Endodermal cell (in vitro differentiated cells): ENCODE results near the gene MT1HL1. TPM values are rescaled to one million over a fixed set of nuclear protein-coding genes. Genes with fewer than 3 reads are reported as not detected.

Experiments
- DNase-seq: peaks from one replicate; pipeline ENCODE4 v3.0.0-alpha.2; 2017
- H3K27ac ChIP-seq: 2 replicates; pipeline ENCODE4 v1.5.1; 2013; ENCODE audit warnings: mild to moderate bottlenecking, low read depth, low read length, moderate library complexity
- H3K27me3 ChIP-seq: 2 replicates; pipeline ENCODE4 v1.6.1; 2013; ENCODE audit warnings: mild to moderate bottlenecking, low read length, moderate library complexity; ENCODE audit not compliant: insufficient read depth, control insufficient read depth, poor library complexity, severe bottlenecking
- H3K36me3 ChIP-seq: 2 replicates; pipeline ENCODE4 v1.7.0; 2013; ENCODE audit warnings: mild to moderate bottlenecking, low read length, moderate library complexity; ENCODE audit not compliant: control insufficient read depth, insufficient read depth
- H3K4me1 ChIP-seq: one replicate; pipeline ENCODE4 v1.7.0; 2013; ENCODE audit warnings: low read length; ENCODE audit not compliant: control insufficient read depth, insufficient read depth
- H3K4me3 ChIP-seq: 2 replicates; pipeline ENCODE4 v1.5.1; 2013; ENCODE audit warnings: mild to moderate bottlenecking, low read length, moderate library complexity
- H3K9ac ChIP-seq: 2 replicates; pipeline ENCODE4 v1.6.1; 2013; ENCODE audit warnings: mild to moderate bottlenecking, low read length, moderate library complexity; ENCODE audit not compliant: poor library complexity, severe bottlenecking; ENCODE audit errors: extremely low read depth
- H3K9me3 ChIP-seq: 2 replicates; pipeline ENCODE4 v1.6.1; 2013; ENCODE audit warnings: mild to moderate bottlenecking, low read length, moderate library complexity; ENCODE audit not compliant: control insufficient read depth
- H3K27ac Mint-ChIP-seq: 2 replicates; pipeline ENCODE4 v1.8.0; 2020; ENCODE audit warnings: mixed read lengths
- H3K27me3 Mint-ChIP-seq: 2 replicates; pipeline ENCODE4 v1.8.0; 2021; ENCODE audit warnings: mild to moderate bottlenecking, mixed read lengths; ENCODE audit not compliant: insufficient read depth
- H3K36me3 Mint-ChIP-seq: 2 replicates; pipeline ENCODE4 v1.8.0; 2020; ENCODE audit warnings: low read depth, mixed read lengths
- H3K4me1 Mint-ChIP-seq: 2 replicates; pipeline ENCODE4 v1.8.0; 2020; ENCODE audit warnings: mixed read lengths
- H3K4me3 Mint-ChIP-seq: 2 replicates; pipeline ENCODE4 v1.8.0; 2020; ENCODE audit warnings: mild to moderate bottlenecking, moderate library complexity, mixed read lengths
- H3K9me3 Mint-ChIP-seq: 2 replicates; pipeline ENCODE4 v1.8.0; 2020; ENCODE audit warnings: mild to moderate bottlenecking, mixed read lengths
- WGBS, 2 experiments: methylation state at CpG; one replicate each; pipeline versions ENCODE4 v1.1.5 to v1.1.7; 2013; ENCODE audit warnings: missing lambda C conversion rate in 2 of 2, mixed read lengths in 1 of 2; ENCODE audit not compliant: insufficient coverage in 1 of 2, insufficient read length in 1 of 2; 5-methylcytosine and 5-hydroxymethylcytosine counted together
- total RNA-seq, 2 donors: library from RNA; stranded (reverse); fragmentation: NEBNext Ultra II Directional in 1 of 2; extraction: Animal tissue kit (Norgen Biotek cat#: 25700) in 1 of 2; gene quantifications; 2 replicates in 1 of 2; 3 replicates in 1 of 2; pipeline ENCODE4 v1.2.1, GENCODE V29; 2021
- TF ChIP-seq, protein P1 (sequence below): fragments of 200-600 bp; sonication (generic); conservative IDR thresholded peaks from 2 replicates; pipeline ENCODE4 v1.5.0; 2021; ENCODE audit warnings: antibody characterized with exemption, mild to moderate bottlenecking

MT1HL1 gene
- total RNA-seq, 2 donors from 2014 or later: not detected

DNA sequence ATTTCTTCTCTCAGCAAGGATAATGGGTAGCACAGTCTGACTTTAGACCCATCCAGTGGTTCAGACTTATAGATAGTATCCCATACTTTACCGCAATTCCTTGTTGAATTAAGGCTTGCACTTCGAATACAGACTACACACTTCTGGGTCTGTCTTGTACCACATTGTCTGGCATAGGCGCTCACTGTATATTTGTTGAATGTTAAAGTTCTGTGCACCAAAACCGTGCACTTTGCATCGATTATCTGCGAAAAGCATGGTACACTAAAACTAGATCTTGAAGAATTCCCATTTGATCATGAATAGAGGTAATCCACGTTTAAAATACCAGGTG, 37.2 kb upstream of the MT1HL1 start:
- H3K9me3 ChIP-seq: no peaks in the 10 kb centered on the region
- H3K4me3 ChIP-seq: peak overlapping the region; percentile 60
- Mint-ChIP-seq H3K9me3 (no peaks in the 10 kb centered on the region), H3K4me1 (peaks cover 15% of the 10 kb centered on the region), H3K4me3 (peak overlapping the region; percentile 46), H3K27ac (no peak overlapping the region), H3K27me3 (peaks cover 53% of the 10 kb centered on the region), H3K36me3 (no peaks in the 10 kb centered on the region)
- H3K4me1 ChIP-seq: peaks cover 5% of the 10 kb centered on the region
- no peaks in the 10 kb centered on the region for H3K36me3 ChIP-seq
- no peak overlapping the region for H3K27ac ChIP-seq
- DNase-seq: no peak
- no peak overlapping the region for H3K9ac ChIP-seq
- H3K27me3 ChIP-seq: peaks cover 44% of the 10 kb centered on the region
- WGBS, 2 experiments: 51 to 52% methylated on average over 7 of the region's 7 CpGs
- TF ChIP-seq, protein P1, sequence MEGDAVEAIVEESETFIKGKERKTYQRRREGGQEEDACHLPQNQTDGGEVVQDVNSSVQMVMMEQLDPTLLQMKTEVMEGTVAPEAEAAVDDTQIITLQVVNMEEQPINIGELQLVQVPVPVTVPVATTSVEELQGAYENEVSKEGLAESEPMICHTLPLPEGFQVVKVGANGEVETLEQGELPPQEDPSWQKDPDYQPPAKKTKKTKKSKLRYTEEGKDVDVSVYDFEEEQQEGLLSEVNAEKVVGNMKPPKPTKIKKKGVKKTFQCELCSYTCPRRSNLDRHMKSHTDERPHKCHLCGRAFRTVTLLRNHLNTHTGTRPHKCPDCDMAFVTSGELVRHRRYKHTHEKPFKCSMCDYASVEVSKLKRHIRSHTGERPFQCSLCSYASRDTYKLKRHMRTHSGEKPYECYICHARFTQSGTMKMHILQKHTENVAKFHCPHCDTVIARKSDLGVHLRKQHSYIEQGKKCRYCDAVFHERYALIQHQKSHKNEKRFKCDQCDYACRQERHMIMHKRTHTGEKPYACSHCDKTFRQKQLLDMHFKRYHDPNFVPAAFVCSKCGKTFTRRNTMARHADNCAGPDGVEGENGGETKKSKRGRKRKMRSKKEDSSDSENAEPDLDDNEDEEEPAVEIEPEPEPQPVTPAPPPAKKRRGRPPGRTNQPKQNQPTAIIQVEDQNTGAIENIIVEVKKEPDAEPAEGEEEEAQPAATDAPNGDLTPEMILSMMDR: no peak

DNA sequence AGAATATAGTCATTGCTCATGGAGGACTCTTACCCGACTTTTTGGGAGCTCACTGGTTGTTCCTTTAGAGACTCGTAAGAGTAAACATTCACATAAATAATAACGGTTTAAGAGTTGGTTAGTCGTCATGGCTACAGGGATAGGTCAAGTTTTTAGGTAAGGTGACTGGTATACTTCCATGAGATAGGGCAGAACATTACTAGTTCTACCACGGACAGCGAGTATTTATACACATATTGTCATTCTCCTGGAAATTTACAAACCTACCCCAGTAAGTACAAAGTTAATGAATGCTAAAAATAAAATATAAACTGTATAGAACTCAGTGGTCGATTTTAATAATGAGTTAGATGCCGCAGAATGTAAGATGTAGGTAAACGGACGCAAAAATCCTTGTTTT, 36.6 kb upstream of the MT1HL1 start:
- Histone ChIP-seq H3K9ac (no peak overlapping the region), H3K27ac (no peak overlapping the region)
- no peak overlapping the region for H3K27ac Mint-ChIP-seq

DNA sequence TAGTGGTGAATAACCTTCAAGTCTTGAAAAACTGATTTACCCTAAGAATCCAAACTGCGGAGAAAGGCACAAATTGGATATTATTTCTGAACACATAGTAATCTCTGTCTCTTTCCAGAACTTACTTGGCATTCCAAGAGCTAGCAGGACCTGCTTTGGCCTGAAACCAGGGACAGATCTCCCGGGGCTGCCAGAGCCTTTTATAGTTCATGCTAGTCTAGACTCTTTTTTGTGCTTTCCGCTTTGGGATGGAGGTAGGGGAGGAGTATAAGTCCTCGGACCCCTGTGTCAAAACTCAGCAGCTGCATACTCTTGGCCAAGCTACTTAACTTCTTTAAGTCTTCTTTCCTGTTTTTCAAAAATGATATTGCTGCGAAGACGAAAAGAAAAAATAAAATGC, 34.0 kb upstream of the MT1HL1 start:
- TF ChIP-seq, protein P1: no peak
- Histone ChIP-seq H3K4me3 (no peak overlapping the region), H3K4me1 (no peaks in the 10 kb centered on the region), H3K27me3 (peaks cover 21% of the 10 kb centered on the region), H3K9ac (no peak overlapping the region), H3K36me3 (no peaks in the 10 kb centered on the region), H3K9me3 (no peaks in the 10 kb centered on the region), H3K27ac (no peak overlapping the region)
- Mint-ChIP-seq H3K9me3 (no peaks in the 10 kb centered on the region), H3K27me3 (peaks cover 27% of the 10 kb centered on the region), H3K27ac (no peak overlapping the region), H3K36me3 (no peaks in the 10 kb centered on the region), H3K4me1 (peaks cover under 1% of the 10 kb centered on the region), H3K4me3 (no peak overlapping the region)
- WGBS, 2 experiments: 93 to 97% methylated on average over 5 to 6 of the region's 6 CpGs
- DNase-seq: no peak

More for the DNA sequence above, 36.6 kb upstream of the MT1HL1 start:
- Histone ChIP-seq H3K4me1 (no peaks in the 10 kb centered on the region), H3K36me3 (no peaks in the 10 kb centered on the region), H3K4me3 (no peak overlapping the region), H3K9me3 (no peaks in the 10 kb centered on the region), H3K27me3 (peaks cover 44% of the 10 kb centered on the region)
- Mint-ChIP-seq H3K4me3 (no peak overlapping the region), H3K9me3 (no peaks in the 10 kb centered on the region), H3K36me3 (no peaks in the 10 kb centered on the region), H3K27me3 (peaks cover 51% of the 10 kb centered on the region), H3K4me1 (peaks cover 15% of the 10 kb centered on the region)
- TF ChIP-seq, protein P1: no peak
- DNase-seq: no peak
- 89 to 91% methylated on average over 7 to 8 of the region's 10 CpGs for WGBS, 2 experiments
